Mammary epithelial cell (primary cell): Measurements from ENCODE around the gene EPB41L2.

Source experiments
- EZH2 ChIP-seq: IDR thresholded peaks from 2 replicates; pipeline ENCODE4 v1.6.1; 2012; ENCODE audit warnings: low read length, inconsistent platforms, borderline replicate concordance
- TF ChIP-seq, protein P1 (sequence below), 2 donors: IDR thresholded peaks in 1 of 2; conservative IDR thresholded peaks in 1 of 2; 2 replicates each; pipeline ENCODE4 v1.5.1; 2011 to 2012; ENCODE audit warnings: inconsistent platforms in 2 of 2, low read length in 2 of 2, mild to moderate bottlenecking in 2 of 2, control low read depth in 1 of 2, low read depth in 1 of 2; ENCODE audit not compliant: insufficient read depth in 1 of 2; ENCODE audit errors: extremely low read depth in 1 of 2

DNA sequence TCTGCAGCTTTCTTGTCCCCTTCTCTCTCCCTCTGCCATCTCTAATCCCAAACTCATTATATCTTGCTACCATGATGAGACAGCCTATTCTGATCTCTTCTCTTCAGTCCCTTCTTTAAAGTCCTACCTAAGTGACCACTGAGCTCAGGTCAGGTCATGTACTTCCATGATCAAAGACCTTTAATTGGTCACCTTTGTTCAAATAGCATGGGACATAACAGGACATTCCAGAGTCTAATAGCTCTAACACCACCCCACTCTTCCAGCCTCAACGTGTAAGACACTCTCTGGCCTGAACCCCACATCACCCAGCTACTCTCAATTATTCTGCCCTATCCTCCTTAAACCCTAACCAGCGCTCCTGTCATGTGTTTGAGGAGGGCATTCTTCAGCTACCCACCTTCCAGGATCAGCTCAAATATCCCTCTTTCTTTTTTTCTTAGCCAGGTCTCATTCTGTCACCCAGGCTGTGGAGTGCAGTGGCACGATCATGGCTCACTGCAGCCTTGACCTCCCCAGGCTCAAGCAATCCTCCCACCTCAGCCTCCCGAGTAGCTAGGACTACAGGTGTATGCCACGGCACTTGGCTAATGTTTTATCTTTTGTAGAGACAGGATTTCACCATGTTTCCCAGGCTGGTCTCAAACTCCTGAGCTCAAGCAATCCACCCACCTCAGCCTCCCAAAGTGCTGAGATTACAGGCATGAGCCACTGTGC, 237.9 kb downstream of the EPB41L2 start:
- TF ChIP-seq, protein P1, sequence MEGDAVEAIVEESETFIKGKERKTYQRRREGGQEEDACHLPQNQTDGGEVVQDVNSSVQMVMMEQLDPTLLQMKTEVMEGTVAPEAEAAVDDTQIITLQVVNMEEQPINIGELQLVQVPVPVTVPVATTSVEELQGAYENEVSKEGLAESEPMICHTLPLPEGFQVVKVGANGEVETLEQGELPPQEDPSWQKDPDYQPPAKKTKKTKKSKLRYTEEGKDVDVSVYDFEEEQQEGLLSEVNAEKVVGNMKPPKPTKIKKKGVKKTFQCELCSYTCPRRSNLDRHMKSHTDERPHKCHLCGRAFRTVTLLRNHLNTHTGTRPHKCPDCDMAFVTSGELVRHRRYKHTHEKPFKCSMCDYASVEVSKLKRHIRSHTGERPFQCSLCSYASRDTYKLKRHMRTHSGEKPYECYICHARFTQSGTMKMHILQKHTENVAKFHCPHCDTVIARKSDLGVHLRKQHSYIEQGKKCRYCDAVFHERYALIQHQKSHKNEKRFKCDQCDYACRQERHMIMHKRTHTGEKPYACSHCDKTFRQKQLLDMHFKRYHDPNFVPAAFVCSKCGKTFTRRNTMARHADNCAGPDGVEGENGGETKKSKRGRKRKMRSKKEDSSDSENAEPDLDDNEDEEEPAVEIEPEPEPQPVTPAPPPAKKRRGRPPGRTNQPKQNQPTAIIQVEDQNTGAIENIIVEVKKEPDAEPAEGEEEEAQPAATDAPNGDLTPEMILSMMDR (conservative IDR thresholded peaks at IDR 0.05 in 1 of 2, IDR thresholded peaks at IDR 0.05 in 1 of 2; ENCODE audit: extremely low read depth in 1 of 2, insufficient read depth in 1 of 2, low read depth in 1 of 2, low read length in 2 of 2): no peak
- TF ChIP-seq EZH2: no peak
